B cell (primary cell): ENCODE results near the gene ZNF311.

Experiments used
- EZH2 ChIP-seq: IDR thresholded peaks from 2 replicates; pipeline ENCODE4 v1.6.1; 2012; ENCODE audit warnings: borderline replicate concordance, low read depth, mild to moderate bottlenecking, moderate library complexity, low read length; ENCODE audit not compliant: insufficient read depth, poor library complexity, severe bottlenecking
- TF ChIP-seq, protein P1 (sequence below): fragments of 200-600 bp; IDR thresholded peaks from one replicate; pipeline ENCODE4 v1.8.0; 2022; ENCODE audit warnings: antibody characterized with exemption, mild to moderate bottlenecking

DNA sequence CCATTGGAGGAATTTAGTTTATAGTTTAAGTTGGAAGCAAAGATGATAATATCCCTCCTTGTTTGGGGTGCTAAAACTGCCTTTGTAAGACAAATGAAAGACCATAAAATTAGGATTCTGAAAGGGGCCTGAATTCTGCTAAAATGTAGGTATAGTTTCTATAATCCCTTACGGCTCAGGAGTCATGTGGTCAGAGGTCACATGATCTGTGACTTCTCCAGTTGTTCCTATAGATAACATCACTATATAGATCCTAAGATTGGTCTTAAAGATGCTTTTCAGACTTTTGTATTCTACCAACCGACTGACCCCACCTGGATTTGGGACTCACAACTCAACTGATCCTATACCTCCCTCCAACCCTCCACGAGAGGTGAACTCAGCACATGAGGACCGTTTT lies 36.6 kb downstream of the ZNF311 start:
- no peak for TF ChIP-seq EZH2
- TF ChIP-seq, protein P1, sequence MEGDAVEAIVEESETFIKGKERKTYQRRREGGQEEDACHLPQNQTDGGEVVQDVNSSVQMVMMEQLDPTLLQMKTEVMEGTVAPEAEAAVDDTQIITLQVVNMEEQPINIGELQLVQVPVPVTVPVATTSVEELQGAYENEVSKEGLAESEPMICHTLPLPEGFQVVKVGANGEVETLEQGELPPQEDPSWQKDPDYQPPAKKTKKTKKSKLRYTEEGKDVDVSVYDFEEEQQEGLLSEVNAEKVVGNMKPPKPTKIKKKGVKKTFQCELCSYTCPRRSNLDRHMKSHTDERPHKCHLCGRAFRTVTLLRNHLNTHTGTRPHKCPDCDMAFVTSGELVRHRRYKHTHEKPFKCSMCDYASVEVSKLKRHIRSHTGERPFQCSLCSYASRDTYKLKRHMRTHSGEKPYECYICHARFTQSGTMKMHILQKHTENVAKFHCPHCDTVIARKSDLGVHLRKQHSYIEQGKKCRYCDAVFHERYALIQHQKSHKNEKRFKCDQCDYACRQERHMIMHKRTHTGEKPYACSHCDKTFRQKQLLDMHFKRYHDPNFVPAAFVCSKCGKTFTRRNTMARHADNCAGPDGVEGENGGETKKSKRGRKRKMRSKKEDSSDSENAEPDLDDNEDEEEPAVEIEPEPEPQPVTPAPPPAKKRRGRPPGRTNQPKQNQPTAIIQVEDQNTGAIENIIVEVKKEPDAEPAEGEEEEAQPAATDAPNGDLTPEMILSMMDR: no peak
